ENCODE measurements around the gene SLC4A11.

DNA sequence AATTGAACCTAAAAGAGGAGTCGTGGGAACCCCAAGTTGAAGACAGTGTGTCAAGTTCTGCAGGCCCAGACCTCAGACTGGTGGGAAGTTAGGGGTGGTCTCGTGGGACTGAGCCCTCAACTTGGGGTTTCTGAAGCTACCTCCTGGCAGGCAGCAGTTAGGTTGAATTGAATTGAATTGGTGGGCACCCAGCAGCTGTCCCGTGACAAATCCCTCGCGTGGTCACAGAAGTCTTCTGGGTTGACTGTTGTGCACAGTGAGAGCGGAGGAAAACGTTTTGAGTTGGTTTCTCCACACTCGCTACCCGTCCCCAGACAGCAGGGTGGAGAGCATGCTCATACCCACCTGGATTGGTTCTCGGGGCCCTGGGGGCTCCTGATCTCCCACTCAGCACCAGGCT, 12.9 kb downstream of the SLC4A11 start:
- TF ChIP-seq, protein P1, sequence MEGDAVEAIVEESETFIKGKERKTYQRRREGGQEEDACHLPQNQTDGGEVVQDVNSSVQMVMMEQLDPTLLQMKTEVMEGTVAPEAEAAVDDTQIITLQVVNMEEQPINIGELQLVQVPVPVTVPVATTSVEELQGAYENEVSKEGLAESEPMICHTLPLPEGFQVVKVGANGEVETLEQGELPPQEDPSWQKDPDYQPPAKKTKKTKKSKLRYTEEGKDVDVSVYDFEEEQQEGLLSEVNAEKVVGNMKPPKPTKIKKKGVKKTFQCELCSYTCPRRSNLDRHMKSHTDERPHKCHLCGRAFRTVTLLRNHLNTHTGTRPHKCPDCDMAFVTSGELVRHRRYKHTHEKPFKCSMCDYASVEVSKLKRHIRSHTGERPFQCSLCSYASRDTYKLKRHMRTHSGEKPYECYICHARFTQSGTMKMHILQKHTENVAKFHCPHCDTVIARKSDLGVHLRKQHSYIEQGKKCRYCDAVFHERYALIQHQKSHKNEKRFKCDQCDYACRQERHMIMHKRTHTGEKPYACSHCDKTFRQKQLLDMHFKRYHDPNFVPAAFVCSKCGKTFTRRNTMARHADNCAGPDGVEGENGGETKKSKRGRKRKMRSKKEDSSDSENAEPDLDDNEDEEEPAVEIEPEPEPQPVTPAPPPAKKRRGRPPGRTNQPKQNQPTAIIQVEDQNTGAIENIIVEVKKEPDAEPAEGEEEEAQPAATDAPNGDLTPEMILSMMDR (IDR thresholded peaks at IDR 0.05; ENCODE audit: low read depth, low read length), result no peak
- no peak for TF ChIP-seq EZH2phosphoT487 (IDR thresholded peaks at IDR 0.05; ENCODE audit: low read depth)
